Stimulated activated effector memory CD8-positive, alpha-beta T cell treated with anti-CD3 and anti-CD28 coated beads, Interleukin-12 subunit alpha, Interleukin-12 subunit beta, amount 100 ng/mL, for 72 hours (primary cell): ENCODE measurements around the gene MPHOSPH10.
"Not testable (repeated sequence)": the region's sequence is repeated elsewhere in the genome, so short reads cannot be mapped to it uniquely, and the experiment has no call there.

Source experiments
- ATAC-seq: fragments of 150-1000 bp; cut with Tn5 transposase; 2 replicates; pipeline ENCODE4 v1.10.0; 2021
- DNase-seq, 2 donors: peaks; one replicate each; pipeline ENCODE4 v3.0.0; 2021 to 2022; ENCODE audit warnings: low spot score in 2 of 2
- H3K27ac Mint-ChIP-seq: one replicate; pipeline ENCODE4 v1.8.0; 2022; ENCODE audit warnings: mild to moderate bottlenecking, mixed read lengths
- H3K36me3 Mint-ChIP-seq: one replicate; pipeline ENCODE4 v1.8.0; 2022; ENCODE audit warnings: mild to moderate bottlenecking, mixed read lengths
- H3K4me1 Mint-ChIP-seq: one replicate; pipeline ENCODE4 v1.8.0; 2022; ENCODE audit warnings: mixed read lengths
- H3K4me3 Mint-ChIP-seq: one replicate; pipeline ENCODE4 v1.8.0; 2022; ENCODE audit warnings: mild to moderate bottlenecking, mixed read lengths
- H3K9me3 Mint-ChIP-seq: one replicate; pipeline ENCODE4 v1.8.0; 2022; ENCODE audit warnings: mixed read lengths

Gene MPHOSPH10

GRCh38 chr2:71106463-71106862, 24.0 kb upstream of the MPHOSPH10 start:
- ATAC-seq, H3K27ac Mint-ChIP-seq, H3K9me3 Mint-ChIP-seq, H3K4me3 Mint-ChIP-seq, H3K4me1 Mint-ChIP-seq, DNase-seq: not testable (repeated sequence)
- H3K36me3 Mint-ChIP-seq = peaks cover 14% of the 10 kb centered on the region

- no peak overlapping the region for H3K4me3 Mint-ChIP-seq
- H3K27ac Mint-ChIP-seq = no peak overlapping the region
- H3K36me3 Mint-ChIP-seq = peaks cover 14% of the 10 kb centered on the region
- no peak for ATAC-seq
- no peak for DNase-seq
- H3K9me3 Mint-ChIP-seq = peaks cover 3% of the 10 kb centered on the region
- H3K4me1 Mint-ChIP-seq = no peaks in the 10 kb centered on the region
These were observed 22.3 kb upstream of the MPHOSPH10 start for GRCh38 chr2:71108091-71108490.

GRCh38 chr2:71113843-71114242, 16.6 kb upstream of the MPHOSPH10 start:
- Mint-ChIP-seq H3K27ac (no peak overlapping the region), H3K36me3 (peaks cover 55% of the 10 kb centered on the region), H3K4me1 (peaks cover 14% of the 10 kb centered on the region), H3K4me3 (no peak overlapping the region), H3K9me3 (no peaks in the 10 kb centered on the region)
- no peak for DNase-seq
- ATAC-seq = no peak

DNA sequence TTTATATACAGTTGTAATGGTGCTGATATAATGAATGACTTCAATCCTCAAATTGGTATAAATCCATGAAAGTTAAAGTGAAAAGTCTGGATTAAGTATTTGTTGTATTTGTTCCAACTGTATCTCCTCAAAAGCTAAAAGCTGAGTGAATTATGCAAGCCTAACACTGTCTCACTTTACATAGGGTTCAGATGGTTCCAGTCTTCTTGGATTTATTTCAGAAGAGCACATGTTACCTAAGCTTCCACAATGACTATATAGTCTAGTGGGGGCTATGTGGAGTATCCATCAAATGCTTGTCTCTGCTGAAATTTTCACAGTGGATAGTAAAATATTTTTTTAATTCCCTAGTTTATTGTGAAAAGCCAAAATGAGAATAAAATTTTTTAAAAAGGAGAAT, 13.4 kb upstream of the MPHOSPH10 start:
- Mint-ChIP-seq H3K27ac (no peak overlapping the region), H3K4me1 (peaks cover 14% of the 10 kb centered on the region), H3K36me3 (peaks cover 63% of the 10 kb centered on the region), H3K9me3 (no peaks in the 10 kb centered on the region), H3K4me3 (no peak overlapping the region)
- ATAC-seq (no peak), DNase-seq (no peak)

GRCh38 chr2:71120195-71120594, 10.2 kb upstream of the MPHOSPH10 start:
- H3K36me3 Mint-ChIP-seq = peaks cover 58% of the 10 kb centered on the region
- no peak for ATAC-seq
- no peak overlapping the region for H3K27ac Mint-ChIP-seq
- H3K4me3 Mint-ChIP-seq = no peak overlapping the region
- H3K4me1 Mint-ChIP-seq = peaks cover 5% of the 10 kb centered on the region
- no peaks in the 10 kb centered on the region for H3K9me3 Mint-ChIP-seq
- no peak for DNase-seq

GRCh38 chr2:71121479-71121878, 9.0 kb upstream of the MPHOSPH10 start:
- DNase-seq = no peak

DNA sequence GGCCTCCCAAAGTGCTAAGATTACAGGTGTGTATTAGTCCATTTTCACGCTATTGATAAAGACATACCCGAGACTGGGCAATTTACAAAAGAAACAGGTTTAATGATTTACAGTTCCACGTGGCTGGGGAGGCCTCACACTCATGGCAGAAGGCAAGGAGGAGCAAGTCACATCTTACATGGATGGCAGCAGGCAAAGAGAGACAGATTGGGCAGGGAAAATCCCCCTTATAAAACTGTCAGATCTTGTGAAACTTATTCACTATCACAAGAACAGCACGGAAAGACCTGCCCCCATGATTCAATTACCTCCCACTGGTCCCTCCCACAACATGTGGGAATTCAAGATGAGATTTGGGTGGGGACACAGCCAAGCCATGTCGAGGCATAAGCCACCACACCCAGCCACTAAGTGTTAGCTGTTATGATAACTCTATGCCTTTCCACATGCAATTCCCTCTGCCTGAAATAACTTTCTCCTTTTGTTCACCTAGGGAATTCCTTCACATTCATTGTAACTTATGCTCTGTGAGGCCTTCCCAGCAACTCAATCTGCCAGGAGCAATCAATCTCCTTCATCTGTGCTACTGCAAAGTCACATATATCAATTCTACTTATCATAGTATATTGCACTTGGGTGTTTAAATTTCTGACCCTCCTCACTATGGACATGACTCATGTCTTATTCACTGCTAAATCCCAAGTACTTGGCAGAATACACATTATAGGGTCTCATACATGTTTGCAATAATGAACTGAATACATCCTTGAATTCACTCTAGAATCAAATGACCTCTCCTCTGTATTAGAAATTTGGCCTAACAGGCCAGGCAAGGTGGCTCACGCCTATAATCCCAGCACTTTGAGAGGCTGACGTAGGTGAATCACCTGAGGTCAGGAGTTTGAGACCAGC, 7.8 kb upstream of the MPHOSPH10 start:
- Mint-ChIP-seq H3K9me3 (no peaks in the 10 kb centered on the region), H3K27ac (no peak overlapping the region), H3K4me3 (no peak overlapping the region), H3K36me3 (peaks cover 44% of the 10 kb centered on the region), H3K4me1 (peaks cover 4% of the 10 kb centered on the region)
- no peak for ATAC-seq
- no peak for DNase-seq

More at GRCh38 chr2:71121479-71121878, 9.0 kb upstream of the MPHOSPH10 start:
- H3K4me3 Mint-ChIP-seq = no peak overlapping the region
- no peak for ATAC-seq
- H3K4me1 Mint-ChIP-seq = peaks cover 5% of the 10 kb centered on the region
- peaks cover 52% of the 10 kb centered on the region for H3K36me3 Mint-ChIP-seq
- H3K9me3 Mint-ChIP-seq = no peaks in the 10 kb centered on the region
- no peak overlapping the region for H3K27ac Mint-ChIP-seq

DNA sequence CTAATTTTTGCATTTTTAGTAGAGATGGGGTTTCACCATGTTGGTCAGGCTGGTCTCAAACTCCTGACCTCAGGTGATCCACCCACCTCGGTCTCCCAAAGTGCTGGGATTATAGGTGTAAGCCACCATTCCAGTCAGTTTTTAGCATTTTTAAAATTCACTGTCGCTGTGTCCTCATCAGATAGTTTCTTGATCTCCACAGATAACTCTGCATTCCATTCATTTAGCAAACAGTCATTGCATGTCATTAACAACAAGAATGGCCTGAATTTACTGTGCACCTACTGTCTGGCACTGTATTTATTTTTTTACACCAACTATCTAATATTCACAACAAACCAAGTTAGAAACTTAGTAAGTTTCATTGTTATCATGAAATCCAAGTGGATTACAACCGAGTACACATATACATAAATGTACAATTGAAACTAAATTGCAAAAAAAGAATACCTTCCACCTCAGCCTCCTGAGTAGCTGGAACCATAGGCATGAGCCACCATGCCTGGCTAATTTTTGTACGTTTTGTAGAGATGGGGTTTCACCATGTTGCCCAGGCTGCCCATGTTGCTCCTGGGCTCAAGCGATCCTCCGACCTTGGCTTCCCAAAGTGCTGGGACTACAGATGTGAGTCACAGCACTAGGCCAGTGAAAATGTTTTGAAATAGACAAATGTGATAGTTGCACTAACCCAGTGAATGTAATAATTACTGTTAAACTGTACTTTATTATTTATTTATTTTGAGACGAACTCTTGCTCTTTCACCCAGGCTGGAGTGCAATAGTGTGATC, 4.7 kb upstream of the MPHOSPH10 start:
- ATAC-seq (no peak), DNase-seq (no peak)
- H3K4me3 Mint-ChIP-seq = no peak overlapping the region
- peaks cover 21% of the 10 kb centered on the region for H3K36me3 Mint-ChIP-seq
- no peaks in the 10 kb centered on the region for H3K9me3 Mint-ChIP-seq
- no peaks in the 10 kb centered on the region for H3K4me1 Mint-ChIP-seq
- H3K27ac Mint-ChIP-seq = no peak overlapping the region

GRCh38 chr2:71126957-71127356, 3.5 kb upstream of the MPHOSPH10 start:
- Mint-ChIP-seq H3K4me1 (no peaks in the 10 kb centered on the region), H3K27ac (no peak overlapping the region), H3K36me3 (peaks cover 16% of the 10 kb centered on the region), H3K4me3 (no peak overlapping the region), H3K9me3 (no peaks in the 10 kb centered on the region)
- DNase-seq (no peak), ATAC-seq (no peak)

DNA sequence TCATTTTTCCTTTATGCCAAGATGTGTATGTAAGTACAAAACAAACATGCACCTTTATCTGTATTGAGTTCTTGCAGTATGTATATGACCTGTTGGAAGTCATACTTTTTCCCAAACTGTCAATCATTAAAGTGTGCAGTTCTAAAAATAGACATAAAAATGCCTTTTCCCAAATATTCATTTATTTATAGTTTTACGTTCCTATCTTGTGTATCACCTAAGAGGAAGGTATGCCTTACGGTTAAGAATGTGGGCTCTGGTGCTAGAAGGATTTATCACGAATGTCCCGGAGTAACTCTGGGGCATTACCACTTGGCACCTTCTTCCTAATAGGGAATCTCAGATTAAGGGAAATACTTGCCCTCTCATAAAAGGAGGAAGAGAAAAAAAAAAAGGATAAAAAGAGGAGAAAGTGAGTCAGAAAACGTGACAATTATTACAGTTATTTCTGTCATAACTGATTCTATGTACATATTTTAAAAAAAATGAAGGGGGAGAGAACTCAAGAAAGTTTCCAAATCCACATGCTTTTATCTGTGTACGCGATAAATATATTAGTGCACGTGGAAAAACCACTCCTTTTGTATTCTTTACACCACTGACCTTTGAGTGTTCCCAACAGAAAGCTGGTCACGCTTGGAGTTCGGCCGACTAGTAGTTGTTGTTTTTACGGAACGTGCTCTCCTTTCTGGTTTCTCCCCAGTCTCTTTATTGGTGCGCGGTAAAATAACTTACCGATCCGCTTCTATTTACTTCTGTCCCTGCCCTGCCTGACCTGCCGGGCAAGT, 1.1 kb upstream of the MPHOSPH10 start:
- Mint-ChIP-seq H3K27ac (no peak overlapping the region), H3K9me3 (no peaks in the 10 kb centered on the region), H3K4me3 (no peak overlapping the region), H3K4me1 (no peaks in the 10 kb centered on the region), H3K36me3 (peaks cover 5% of the 10 kb centered on the region)
- no peak for DNase-seq
- ATAC-seq = no peak

GRCh38 chr2:71129902-71130151, 607 bp upstream of the MPHOSPH10 start:
- ATAC-seq (peak; percentile 70), DNase-seq (no peak)
- Mint-ChIP-seq H3K36me3 (peaks cover 5% of the 10 kb centered on the region), H3K4me3 (no peak overlapping the region), H3K4me1 (no peaks in the 10 kb centered on the region), H3K27ac (no peak overlapping the region), H3K9me3 (no peaks in the 10 kb centered on the region)

GRCh38 chr2:71130905-71131244, 441 bp downstream of the MPHOSPH10 start:
- no peaks in the 10 kb centered on the region for H3K9me3 Mint-ChIP-seq
- H3K4me3 Mint-ChIP-seq = no peak overlapping the region
- H3K27ac Mint-ChIP-seq = no peak overlapping the region
- DNase-seq (no peak), ATAC-seq (peak; percentile 32)
- H3K4me1 Mint-ChIP-seq = no peaks in the 10 kb centered on the region
- H3K36me3 Mint-ChIP-seq = peaks cover 5% of the 10 kb centered on the region

GRCh38 chr2:71131387-71132166, 1.1 kb downstream of the MPHOSPH10 start:
- not testable (repeated sequence) for H3K4me3 Mint-ChIP-seq, DNase-seq, ATAC-seq, H3K27ac Mint-ChIP-seq, H3K9me3 Mint-ChIP-seq, H3K4me1 Mint-ChIP-seq, H3K36me3 Mint-ChIP-seq

DNA sequence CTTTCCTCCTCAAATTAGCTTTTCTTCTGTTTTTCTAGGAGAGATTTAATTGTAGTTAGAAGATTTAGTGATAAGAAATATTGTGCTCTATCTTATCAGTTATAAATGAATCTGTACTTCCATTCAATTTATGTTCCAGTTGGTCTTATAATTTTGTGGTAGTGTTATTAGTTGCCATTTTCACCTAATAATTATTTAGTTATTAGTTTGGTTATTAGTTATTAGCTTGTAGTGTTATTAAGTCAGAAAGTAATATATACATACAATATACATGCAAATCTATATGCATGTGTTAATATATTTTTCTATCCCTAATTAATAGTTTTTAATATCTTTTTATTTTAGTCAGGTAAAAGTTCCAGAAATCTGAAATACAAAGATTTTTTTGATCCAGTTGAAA, 3.2 kb downstream of the MPHOSPH10 start:
- Mint-ChIP-seq H3K27ac (no peak overlapping the region), H3K4me1 (no peaks in the 10 kb centered on the region), H3K36me3 (peaks cover 5% of the 10 kb centered on the region), H3K9me3 (no peaks in the 10 kb centered on the region), H3K4me3 (no peak overlapping the region)
- DNase-seq (no peak), ATAC-seq (no peak)

DNA sequence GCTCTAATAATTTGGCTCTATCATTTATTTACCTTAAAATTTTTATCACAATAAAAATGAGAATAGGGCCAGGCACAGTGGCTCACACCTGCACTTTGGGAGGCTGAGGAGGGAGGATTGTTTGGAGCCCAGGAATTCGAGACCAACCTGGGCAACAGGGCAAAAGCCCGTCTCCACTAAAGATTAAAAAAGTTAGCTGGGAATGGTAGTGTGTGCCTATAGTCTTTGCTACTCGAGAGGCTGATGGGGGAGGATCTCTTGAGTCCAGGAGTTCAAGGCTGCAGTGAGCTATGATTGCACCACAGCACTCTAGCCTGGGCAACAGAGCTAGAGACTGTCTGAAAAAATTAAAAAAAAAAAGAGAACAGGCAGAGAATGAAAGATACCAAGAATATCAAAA, 5.7 kb downstream of the MPHOSPH10 start:
- no peaks in the 10 kb centered on the region for H3K36me3 Mint-ChIP-seq
- H3K4me3 Mint-ChIP-seq = no peak overlapping the region

More for the DNA sequence above, 5.7 kb downstream of the MPHOSPH10 start:
- H3K9me3 Mint-ChIP-seq = no peaks in the 10 kb centered on the region
- ATAC-seq (no peak), DNase-seq (no peak)
- H3K4me1 Mint-ChIP-seq = no peaks in the 10 kb centered on the region
- H3K27ac Mint-ChIP-seq = no peak overlapping the region
